H1 (cell line): ENCODE data around the gene CHST10.

Source experiments
- ASH2L ChIP-seq: fragments of 200-600, 300-600 bp; sonication (generic); IDR thresholded peaks from one replicate; pipeline ENCODE4 v1.7.1; 2017; ENCODE audit warnings: low read length
- CREB1 ChIP-seq: IDR thresholded peaks from 2 replicates; pipeline ENCODE4 v1.6.1; 2012; ENCODE audit warnings: inconsistent platforms
- CTBP2 ChIP-seq: IDR thresholded peaks from 2 replicates; pipeline ENCODE4 v1.7.0; 2011; ENCODE audit warnings: borderline replicate concordance, mild to moderate bottlenecking, moderate library complexity, mixed read lengths, low read length; ENCODE audit not compliant: insufficient read depth, insufficient read length
- CTCF ChIP-seq, 3 experiments: IDR thresholded peaks; 1 replicate in 2 of 3; 2 replicates in 1 of 3; pipeline versions ENCODE4 v1.5.1 to v1.6.1; 2011; ENCODE audit warnings: low read length in 3 of 3, mild to moderate bottlenecking in 3 of 3, inconsistent platforms in 2 of 3, low read depth in 1 of 3, moderate library complexity in 1 of 3; ENCODE audit not compliant: insufficient read depth in 1 of 3; ENCODE audit errors: control extremely low read depth in 1 of 3
- EZH2 ChIP-seq: fragments of 200-600 bp; sonication (generic); IDR thresholded peaks from 2 replicates; pipeline ENCODE4 v1.7.1; 2012; ENCODE audit warnings: low read depth, mild to moderate bottlenecking, moderate library complexity, low read length, inconsistent platforms; ENCODE audit not compliant: severe bottlenecking
- GABPA ChIP-seq: IDR thresholded peaks from 2 replicates; pipeline ENCODE4 v1.6.1; 2011; ENCODE audit warnings: mild to moderate bottlenecking, low read length, moderate library complexity, borderline replicate concordance; ENCODE audit not compliant: insufficient read depth
- HDAC6 ChIP-seq: IDR thresholded peaks from one replicate; pipeline ENCODE4 v1.7.1; 2012; ENCODE audit warnings: low read depth, mild to moderate bottlenecking, inconsistent platforms, low read length, moderate library complexity
- POLR2A ChIP-seq, 2 experiments: IDR thresholded peaks; 1 replicate in 1 of 2; 2 replicates in 1 of 2; pipeline ENCODE4 v1.6.1; 2011; ENCODE audit warnings: low read depth in 2 of 2, low read length in 2 of 2, mild to moderate bottlenecking in 2 of 2; ENCODE audit errors: control extremely low read depth in 1 of 2
- POLR2AphosphoS5 ChIP-seq: IDR thresholded peaks from 2 replicates; pipeline ENCODE4 v1.6.1; 2011; ENCODE audit warnings: low read depth, low read length
- RFX5 ChIP-seq: IDR thresholded peaks from 2 replicates; pipeline ENCODE4 v1.6.1; 2011; ENCODE audit warnings: low read depth, low read length, improper control_type of control experiment, borderline replicate concordance
- RNF2 ChIP-seq: fragments of 200-900, 300-1000 bp; sonication (generic); IDR thresholded peaks from 2 replicates; pipeline ENCODE4 v1.7.1; 2016; ENCODE audit warnings: borderline replicate concordance, low read depth, mild to moderate bottlenecking, antibody characterized with exemption, low read length; ENCODE audit not compliant: poor library complexity, severe bottlenecking; ENCODE audit errors: missing control alignments

GRCh38 chr2:100413571-100413970 lies 3.9 kb downstream of the CHST10 start:
- no peak for TF ChIP-seq CTCF (IDR thresholded peaks at IDR 0.05; ENCODE audit: control extremely low read depth in 1 of 3, insufficient read depth in 1 of 3, low read depth in 1 of 3, low read length in 3 of 3)
- no peak for TF ChIP-seq POLR2AphosphoS5
- TF ChIP-seq EZH2, result no peak
- no peak for TF ChIP-seq POLR2A (IDR thresholded peaks at IDR 0.05; ENCODE audit: control extremely low read depth in 1 of 2, low read depth in 2 of 2, low read length in 2 of 2)
- no peak for TF ChIP-seq CTBP2
- no peak for TF ChIP-seq RFX5
- TF ChIP-seq ASH2L, result no peak
- no peak for TF ChIP-seq CREB1
- no peak for TF ChIP-seq RNF2
- no peak for TF ChIP-seq GABPA
- TF ChIP-seq HDAC6, result no peak
